DOHH2 (cell line): ENCODE results near the gene ARL4A.
"Not testable (repeated sequence)": the region's sequence is repeated elsewhere in the genome, so short reads cannot be mapped to it uniquely, and the experiment has no call there.

Experiments
- H3F3A ChIP-seq: fragments of 200-600 bp; sonication (generic), shearing (Covaris generic); 2 replicates; pipeline ENCODE4 v1.6.0; 2016; ENCODE audit warnings: antibody characterized with exemption, mild to moderate bottlenecking; ENCODE audit not compliant: control insufficient read depth, insufficient read depth
- H3K27ac ChIP-seq: fragments of 200-600 bp; sonication (generic); 2 replicates; pipeline ENCODE4 v1.5.1; 2014; ENCODE audit warnings: low read depth, mild to moderate bottlenecking, low read length, moderate library complexity
- H3K27me3 ChIP-seq: fragments of 200-600 bp; sonication (generic); 2 replicates; pipeline ENCODE4 v1.6.1; 2014; ENCODE audit warnings: mild to moderate bottlenecking, low read length, mixed read lengths; ENCODE audit not compliant: control insufficient read depth
- H3K36me3 ChIP-seq: fragments of 200-600 bp; sonication (generic); 2 replicates; pipeline ENCODE4 v1.6.1; 2014; ENCODE audit warnings: mild to moderate bottlenecking, low read length, moderate library complexity, mixed read lengths; ENCODE audit not compliant: control insufficient read depth
- H3K4me1 ChIP-seq: fragments of 200-600 bp; sonication (generic); 2 replicates; pipeline ENCODE4 v1.6.1; 2014; ENCODE audit warnings: mild to moderate bottlenecking, low read length, mixed read lengths; ENCODE audit not compliant: control insufficient read depth
- H3K4me2 ChIP-seq: fragments of 200-600 bp; sonication (generic); 2 replicates; pipeline ENCODE4 v1.6.0; 2014; ENCODE audit warnings: mild to moderate bottlenecking, low read length, moderate library complexity
- H3K4me3 ChIP-seq: fragments of 200-600 bp; sonication (generic); 2 replicates; pipeline ENCODE4 v1.5.1; 2014; ENCODE audit warnings: mild to moderate bottlenecking, low read length, mixed read lengths
- H3K79me2 ChIP-seq: fragments of 200-600 bp; sonication (generic); 2 replicates; pipeline ENCODE4 v1.6.1; 2014; ENCODE audit warnings: mild to moderate bottlenecking, low read length, mixed read lengths; ENCODE audit not compliant: control insufficient read depth
- H3K9me2 ChIP-seq: fragments of 200-600 bp; sonication (generic); replicated peaks from 2 replicates; pipeline ENCODE4 v1.6.1; 2014; ENCODE audit warnings: mild to moderate bottlenecking, low read length, mixed read lengths; ENCODE audit not compliant: control insufficient read depth
- H3K9me3 ChIP-seq: fragments of 200-600 bp; sonication (generic); 2 replicates; pipeline ENCODE4 v1.6.1; 2014; ENCODE audit warnings: antibody characterized with exemption, low read length, mixed read lengths; ENCODE audit not compliant: control insufficient read depth, insufficient read depth
- H4K20me1 ChIP-seq: fragments of 200-600 bp; sonication (generic); 2 replicates; pipeline ENCODE4 v1.6.0; 2014; ENCODE audit warnings: low read depth, mild to moderate bottlenecking, antibody characterized with exemption, low read length, moderate library complexity; ENCODE audit not compliant: control insufficient read depth, insufficient read depth
- CTCF ChIP-seq: fragments of 200-600 bp; sonication (generic); IDR thresholded peaks from one replicate; pipeline ENCODE4 v1.5.1; 2014; ENCODE audit warnings: antibody characterized with exemption, mild to moderate bottlenecking, low read depth, low read length; ENCODE audit not compliant: poor library complexity, severe bottlenecking
- EZH2phosphoT487 ChIP-seq: fragments of 200-600 bp; sonication (generic); IDR thresholded peaks from 2 replicates; pipeline ENCODE4 v1.6.1; 2017; ENCODE audit warnings: borderline replicate concordance, mild to moderate bottlenecking, antibody characterized with exemption, low read length, moderate library complexity, mixed read lengths

Gene ARL4A

GRCh38 chr7:12661581-12661980 is 25.9 kb upstream of the ARL4A start:
- Histone ChIP-seq H3K4me2 (no peak overlapping the region), H3K4me1 (no peaks in the 10 kb centered on the region), H3K9me3 (no peaks in the 10 kb centered on the region), H3K9me2 (no peaks in the 10 kb centered on the region), H3F3A (no peaks in the 10 kb centered on the region), H3K36me3 (no peaks in the 10 kb centered on the region), H3K4me3 (no peak overlapping the region), H3K27me3 (no peaks in the 10 kb centered on the region), H3K27ac (no peak overlapping the region), H4K20me1 (no peaks in the 10 kb centered on the region), H3K79me2 (no peaks in the 10 kb centered on the region)
- TF ChIP-seq EZH2phosphoT487 (no peak), CTCF (no peak)

- no peak for TF ChIP-seq EZH2phosphoT487
- no peak for TF ChIP-seq CTCF
- H3F3A ChIP-seq = no peaks in the 10 kb centered on the region
- H4K20me1 ChIP-seq = no peaks in the 10 kb centered on the region
- H3K9me3 ChIP-seq = no peaks in the 10 kb centered on the region
- no peaks in the 10 kb centered on the region for H3K9me2 ChIP-seq
- H3K79me2 ChIP-seq = no peaks in the 10 kb centered on the region
- no peak overlapping the region for H3K27ac ChIP-seq
- H3K27me3 ChIP-seq = no peaks in the 10 kb centered on the region
- no peak overlapping the region for H3K4me2 ChIP-seq
- H3K36me3 ChIP-seq = no peaks in the 10 kb centered on the region
- peaks cover 7% of the 10 kb centered on the region; the same call in 1 of the 2 replicates for H3K4me1 ChIP-seq
- no peak overlapping the region for H3K4me3 ChIP-seq
Measured at GRCh38 chr7:12670000-12670729, 17.3 kb upstream of the ARL4A start.

GRCh38 chr7:12670743-12671520 is 16.5 kb upstream of the ARL4A start:
- H3K9me3 ChIP-seq = no peaks in the 10 kb centered on the region
- no peaks in the 10 kb centered on the region for H3K36me3 ChIP-seq
- H3F3A ChIP-seq = no peaks in the 10 kb centered on the region
- no peak overlapping the region for H3K4me3 ChIP-seq
- H3K79me2 ChIP-seq = no peaks in the 10 kb centered on the region
- no peak overlapping the region for H3K27ac ChIP-seq
- no peaks in the 10 kb centered on the region for H4K20me1 ChIP-seq
- TF ChIP-seq CTCF = no peak
- TF ChIP-seq EZH2phosphoT487 = no peak
- peaks cover 7% of the 10 kb centered on the region; the same call in 1 of the 2 replicates for H3K4me1 ChIP-seq
- no peak overlapping the region for H3K4me2 ChIP-seq
- no peaks in the 10 kb centered on the region for H3K9me2 ChIP-seq
- no peaks in the 10 kb centered on the region for H3K27me3 ChIP-seq

GRCh38 chr7:12673436-12673835 is 14.0 kb upstream of the ARL4A start:
- not testable (repeated sequence) for H3K4me3 ChIP-seq

More at GRCh38 chr7:12673436-12673835, 14.0 kb upstream of the ARL4A start:
- not testable (repeated sequence) for H3K4me1 ChIP-seq, H4K20me1 ChIP-seq, H3K4me2 ChIP-seq, H3K79me2 ChIP-seq, H3K36me3 ChIP-seq, H3K9me2 ChIP-seq, H3K9me3 ChIP-seq, H3K27ac ChIP-seq, H3F3A ChIP-seq, H3K27me3 ChIP-seq
